Neutrophil (primary cell): ENCODE measurements around the gene TIE1.

Source experiments
- H3K27ac ChIP-seq: fragments of 200-600 bp; sonication (generic); 2 replicates; pipeline ENCODE4 v1.5.1; 2016; ENCODE audit warnings: mild to moderate bottlenecking, moderate library complexity
- H3K27me3 ChIP-seq: fragments of 200-600 bp; sonication (generic); 2 replicates; pipeline ENCODE4 v1.6.0; 2016; ENCODE audit warnings: mild to moderate bottlenecking
- H3K36me3 ChIP-seq: fragments of 200-600 bp; sonication (generic); 2 replicates; pipeline ENCODE4 v1.5.1; 2017
- H3K4me1 ChIP-seq, 2 experiments: fragments of 200-600 bp in 1 of 2; sonication (generic) in 1 of 2; 1 replicate in 1 of 2; 2 replicates in 1 of 2; pipeline versions ENCODE4 v1.5.1 to v1.6.1; 2013 to 2016; ENCODE audit warnings: low read depth in 1 of 2, low read length in 1 of 2, mild to moderate bottlenecking in 1 of 2, moderate library complexity in 1 of 2; ENCODE audit not compliant: control insufficient read depth in 1 of 2, insufficient read depth in 1 of 2
- H3K4me3 ChIP-seq, 2 experiments: fragments of 200-600 bp in 1 of 2; sonication (generic) in 1 of 2; 1 replicate in 1 of 2; 2 replicates in 1 of 2; pipeline ENCODE4 v1.5.1; 2013 to 2016; ENCODE audit warnings: low read depth in 1 of 2, low read length in 1 of 2, mild to moderate bottlenecking in 1 of 2, moderate library complexity in 1 of 2
- H3K9me3 ChIP-seq: fragments of 200-600 bp; sonication (generic); 2 replicates; pipeline ENCODE4 v1.5.1; 2016
- TF ChIP-seq, protein P1 (sequence below): fragments of 200-600 bp; sonication (generic); IDR thresholded peaks from 2 replicates; pipeline ENCODE4 v1.5.1; 2016; ENCODE audit warnings: antibody characterized with exemption

TIE1 gene

DNA sequence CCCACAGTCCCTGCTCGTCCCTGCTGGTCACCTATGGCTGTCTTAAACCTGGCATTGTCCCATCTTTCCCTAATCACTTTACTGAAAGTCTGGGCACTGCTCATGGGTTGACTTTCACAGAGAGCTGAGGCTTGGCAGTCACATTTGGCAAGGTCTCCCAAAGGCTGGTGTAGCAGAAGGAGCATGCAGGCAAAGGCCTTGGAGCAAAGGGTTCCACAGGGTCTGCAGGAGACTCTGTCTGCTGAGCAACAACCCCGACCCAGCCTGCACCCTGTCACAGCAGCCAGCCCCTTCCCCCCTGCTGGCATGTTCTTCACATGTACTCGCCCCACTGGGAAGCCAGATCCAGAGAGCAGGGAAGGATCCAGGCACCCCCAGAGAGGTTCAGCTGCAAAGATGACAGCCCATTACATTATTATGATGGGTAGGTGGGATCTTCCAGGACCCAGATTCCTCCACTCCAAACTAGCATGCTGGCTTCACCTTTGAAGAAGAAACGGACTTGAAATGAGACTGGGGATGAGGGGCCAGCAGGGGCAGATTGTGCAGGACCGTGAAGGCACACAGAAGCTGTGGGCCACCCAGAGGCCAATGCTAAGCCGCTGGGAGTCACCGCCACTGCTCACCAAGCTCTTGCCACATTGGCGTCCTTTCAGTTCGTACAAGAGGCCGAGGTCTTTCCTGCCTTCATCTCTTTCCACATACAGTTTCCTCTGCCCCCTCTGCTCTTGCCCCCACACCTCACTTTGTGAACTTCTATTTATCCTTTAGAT lies 45.2 kb upstream of the TIE1 start:
- TF ChIP-seq, protein P1, sequence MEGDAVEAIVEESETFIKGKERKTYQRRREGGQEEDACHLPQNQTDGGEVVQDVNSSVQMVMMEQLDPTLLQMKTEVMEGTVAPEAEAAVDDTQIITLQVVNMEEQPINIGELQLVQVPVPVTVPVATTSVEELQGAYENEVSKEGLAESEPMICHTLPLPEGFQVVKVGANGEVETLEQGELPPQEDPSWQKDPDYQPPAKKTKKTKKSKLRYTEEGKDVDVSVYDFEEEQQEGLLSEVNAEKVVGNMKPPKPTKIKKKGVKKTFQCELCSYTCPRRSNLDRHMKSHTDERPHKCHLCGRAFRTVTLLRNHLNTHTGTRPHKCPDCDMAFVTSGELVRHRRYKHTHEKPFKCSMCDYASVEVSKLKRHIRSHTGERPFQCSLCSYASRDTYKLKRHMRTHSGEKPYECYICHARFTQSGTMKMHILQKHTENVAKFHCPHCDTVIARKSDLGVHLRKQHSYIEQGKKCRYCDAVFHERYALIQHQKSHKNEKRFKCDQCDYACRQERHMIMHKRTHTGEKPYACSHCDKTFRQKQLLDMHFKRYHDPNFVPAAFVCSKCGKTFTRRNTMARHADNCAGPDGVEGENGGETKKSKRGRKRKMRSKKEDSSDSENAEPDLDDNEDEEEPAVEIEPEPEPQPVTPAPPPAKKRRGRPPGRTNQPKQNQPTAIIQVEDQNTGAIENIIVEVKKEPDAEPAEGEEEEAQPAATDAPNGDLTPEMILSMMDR: no peak
- no peaks in the 10 kb centered on the region for H3K4me1 ChIP-seq
- no peaks in the 10 kb centered on the region for H3K9me3 ChIP-seq
- H3K27ac ChIP-seq: no peak overlapping the region
- no peaks in the 10 kb centered on the region for H3K27me3 ChIP-seq
- no peaks in the 10 kb centered on the region for H3K36me3 ChIP-seq
- H3K4me3 ChIP-seq: no peak overlapping the region

GRCh38 chr1:43256675-43257570 lies 43.9 kb upstream of the TIE1 start:
- TF ChIP-seq, protein P1: no peak
- H3K36me3 ChIP-seq: no peaks in the 10 kb centered on the region
- no peak overlapping the region for H3K27ac ChIP-seq

GRCh38 chr1:43258370-43258769 lies 42.4 kb upstream of the TIE1 start:
- no peaks in the 10 kb centered on the region for H3K36me3 ChIP-seq

More at GRCh38 chr1:43256675-43257570, 43.9 kb upstream of the TIE1 start:
- Histone ChIP-seq H3K27me3 (no peaks in the 10 kb centered on the region), H3K9me3 (no peaks in the 10 kb centered on the region), H3K4me3 (no peak overlapping the region), H3K4me1 (no peaks in the 10 kb centered on the region)

GRCh38 chr1:43265431-43265830 lies 35.4 kb upstream of the TIE1 start:
- Histone ChIP-seq H3K36me3 (no peaks in the 10 kb centered on the region), H3K27ac (no peak overlapping the region), H3K4me1 (peaks cover 2% of the 10 kb centered on the region in 2 experiments), H3K9me3 (no peaks in the 10 kb centered on the region), H3K27me3 (no peaks in the 10 kb centered on the region), H3K4me3 (no peak overlapping the region)
- TF ChIP-seq, protein P1: no peak

More at GRCh38 chr1:43258370-43258769, 42.4 kb upstream of the TIE1 start:
- TF ChIP-seq, protein P1: no peak
- Histone ChIP-seq H3K4me3 (no peak overlapping the region), H3K27me3 (no peaks in the 10 kb centered on the region), H3K4me1 (no peaks in the 10 kb centered on the region), H3K27ac (no peak overlapping the region), H3K9me3 (no peaks in the 10 kb centered on the region)

DNA sequence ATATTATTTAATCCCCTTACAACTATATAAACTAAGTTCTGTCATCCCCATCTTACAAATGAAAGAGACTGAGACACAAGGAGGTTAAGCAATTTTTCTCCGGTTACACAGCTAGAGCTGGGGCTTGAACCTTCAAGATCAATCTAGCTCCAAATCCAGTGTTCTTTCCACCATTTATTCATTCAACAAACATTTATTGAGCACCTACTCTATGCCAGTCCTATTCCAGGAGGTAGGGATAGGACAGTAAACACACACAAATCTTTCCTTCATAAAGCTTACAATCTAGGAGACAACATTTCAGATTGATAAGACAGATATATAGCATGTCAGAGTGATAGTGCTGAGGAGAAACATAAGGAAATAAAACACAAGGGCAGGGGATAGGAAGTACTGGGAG lies 33.9 kb upstream of the TIE1 start:
- Histone ChIP-seq H3K36me3 (no peaks in the 10 kb centered on the region), H3K27me3 (no peaks in the 10 kb centered on the region), H3K4me1 (peaks cover 3 to 9% of the 10 kb centered on the region in 2 experiments), H3K27ac (no peak overlapping the region), H3K9me3 (no peaks in the 10 kb centered on the region), H3K4me3 (no peak overlapping the region)
- TF ChIP-seq, protein P1: no peak
